Testis (tissue), 3 donors: ENCODE data around the gene PPP6R2. TPM values are rescaled to one million over a fixed set of nuclear protein-coding genes. Genes with fewer than 3 reads are reported as not detected.
A peak's percentile ranks its signal among the peaks of the same experiment; 100 is the strongest.

ENCODE experiments used
- DNase-seq: peaks from one replicate; pipeline ENCODE4 v3.0.0-alpha.2; 2019
- H3K27ac ChIP-seq, 2 donors: fragments of 200-600 bp; sonication (generic); one replicate each; pipeline ENCODE4 v1.5.1; 2019
- H3K27me3 ChIP-seq: fragments of 200-600 bp; sonication (generic); one replicate; pipeline ENCODE4 v1.5.1; 2019
- H3K36me3 ChIP-seq: fragments of 200-600 bp; sonication (generic); one replicate; pipeline ENCODE4 v1.5.1; 2017; ENCODE audit warnings: low read depth; ENCODE audit errors: missing control alignments
- H3K4me1 ChIP-seq: fragments of 200-600 bp; sonication (generic); one replicate; pipeline ENCODE4 v1.5.1; 2019
- H3K4me3 ChIP-seq, 2 donors: fragments of 200-600 bp; sonication (generic); one replicate each; pipeline ENCODE4 v1.5.1; 2017 to 2019
- H3K9me3 ChIP-seq: fragments of 200-600 bp; sonication (generic); one replicate; pipeline ENCODE4 v1.5.1; 2017
- POLR2A ChIP-seq: fragments of 450-650 bp; IDR thresholded peaks from one replicate; pipeline ENCODE4 v1.6.1; 2017; ENCODE audit warnings: antibody characterized with exemption, mild to moderate bottlenecking, moderate library complexity
- WGBS, 2 donors: methylation state at CpG; one replicate each; pipeline ENCODE4 v1.1.5; 2018; 5-methylcytosine and 5-hydroxymethylcytosine counted together
- intact Hi-C: fragments of 100-400 bp; cut with DNase I; formaldehyde crosslinking; loops from one replicate; pipeline ENCODE4 v1.15.1; 2023; ENCODE audit warnings: low total_unique reads
- polyA plus RNA-seq: library from polyadenylated mRNA; stranded (reverse); fragments of 350-450 nt; fragmentation: Illumina TruSeq; extraction: RNeasy Lipid Tissue Mini Kit (QIAGEN cat#74804); gene quantifications from one replicate; pipeline ENCODE4 v1.2.3, GENCODE V29; 2014; ENCODE audit warnings: low read depth, low replicate concordance; ENCODE audit not compliant: insufficient read depth
- total RNA-seq, 2 donors: library from RNA; depleted of rRNA; stranded (reverse); fragments of >200 nt; gene quantifications; one replicate each; pipeline ENCODE4 v1.2.3, GENCODE V29; 2016
- TF ChIP-seq, protein P1 (sequence below), 3 experiments: fragments of 450-650 bp in 2 of 3; fragments of 200-600 bp in 1 of 3; sonication (generic) in 1 of 3; IDR thresholded peaks; one replicate each; pipeline ENCODE4 v1.5.1; 2016 to 2019; ENCODE audit warnings: antibody characterized with exemption in 3 of 3, mild to moderate bottlenecking in 2 of 3, moderate library complexity in 1 of 3

The PPP6R2 gene
- total and polyA plus RNA-seq, 3 donors from 2014 or later = 123 to 142 (median 138) TPM

DNA sequence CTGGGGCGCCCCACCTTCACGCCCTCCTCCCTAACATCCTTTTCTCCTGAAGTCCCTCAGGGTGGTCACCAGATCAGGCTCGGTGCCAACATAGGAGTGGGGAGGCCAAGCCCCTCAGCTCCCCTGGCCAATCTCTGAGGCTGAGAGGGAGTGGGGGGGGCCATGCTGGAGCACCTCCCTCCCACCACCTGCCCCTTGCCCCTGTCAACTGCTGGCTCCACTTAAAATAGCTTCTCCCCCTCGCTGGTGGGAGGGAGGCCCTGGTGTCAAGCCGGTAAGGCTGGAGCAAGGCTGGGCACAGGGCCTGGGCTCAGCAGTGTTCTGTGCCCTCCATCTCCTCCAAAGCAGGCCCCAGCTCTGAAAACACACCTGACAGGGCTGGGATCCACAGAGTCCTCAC lies 40.6 kb upstream of the PPP6R2 start:
- H3K36me3 ChIP-seq = no peaks in the 10 kb centered on the region
- no peaks in the 10 kb centered on the region for H3K9me3 ChIP-seq
- 63 to 93% methylated on average over 3 to 5 of the region's 5 CpGs for WGBS, 2 donors
- intact Hi-C loops = no loop called here
- peaks cover 67% of the 10 kb centered on the region for H3K4me1 ChIP-seq
- H3K27ac ChIP-seq = peak overlapping the region; percentile 68 to 87
- H3K4me3 ChIP-seq = no peak overlapping the region
- TF ChIP-seq, protein P1, sequence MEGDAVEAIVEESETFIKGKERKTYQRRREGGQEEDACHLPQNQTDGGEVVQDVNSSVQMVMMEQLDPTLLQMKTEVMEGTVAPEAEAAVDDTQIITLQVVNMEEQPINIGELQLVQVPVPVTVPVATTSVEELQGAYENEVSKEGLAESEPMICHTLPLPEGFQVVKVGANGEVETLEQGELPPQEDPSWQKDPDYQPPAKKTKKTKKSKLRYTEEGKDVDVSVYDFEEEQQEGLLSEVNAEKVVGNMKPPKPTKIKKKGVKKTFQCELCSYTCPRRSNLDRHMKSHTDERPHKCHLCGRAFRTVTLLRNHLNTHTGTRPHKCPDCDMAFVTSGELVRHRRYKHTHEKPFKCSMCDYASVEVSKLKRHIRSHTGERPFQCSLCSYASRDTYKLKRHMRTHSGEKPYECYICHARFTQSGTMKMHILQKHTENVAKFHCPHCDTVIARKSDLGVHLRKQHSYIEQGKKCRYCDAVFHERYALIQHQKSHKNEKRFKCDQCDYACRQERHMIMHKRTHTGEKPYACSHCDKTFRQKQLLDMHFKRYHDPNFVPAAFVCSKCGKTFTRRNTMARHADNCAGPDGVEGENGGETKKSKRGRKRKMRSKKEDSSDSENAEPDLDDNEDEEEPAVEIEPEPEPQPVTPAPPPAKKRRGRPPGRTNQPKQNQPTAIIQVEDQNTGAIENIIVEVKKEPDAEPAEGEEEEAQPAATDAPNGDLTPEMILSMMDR (IDR thresholded peaks at IDR 0.05) = no peak
- no peak for TF ChIP-seq POLR2A
- no peaks in the 10 kb centered on the region for H3K27me3 ChIP-seq
- DNase-seq = no peak

DNA sequence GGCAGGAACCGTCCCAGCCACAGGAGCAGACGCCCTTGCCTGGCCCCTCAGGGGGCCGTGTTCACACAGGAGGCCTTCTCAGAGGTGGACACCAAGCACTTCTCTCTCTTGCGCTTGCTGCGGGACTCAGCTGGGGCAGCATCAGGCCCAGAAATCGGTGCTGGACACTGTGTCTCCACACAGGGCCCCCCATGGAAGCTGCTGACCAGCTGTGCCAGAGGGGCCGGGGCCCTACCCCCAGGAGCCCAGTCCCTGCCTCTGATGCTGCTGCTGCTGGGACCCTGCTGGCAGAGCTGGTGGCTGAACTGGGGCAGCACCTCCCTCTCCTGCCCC lies 39.6 kb upstream of the PPP6R2 start:
- 55% methylated on average over 5 of the region's 7 CpGs; no CpG with 5 or more reads in 1 of the 2 donors for WGBS, 2 donors
- H3K36me3 ChIP-seq = no peaks in the 10 kb centered on the region
- peaks cover 66% of the 10 kb centered on the region for H3K4me1 ChIP-seq
- no peak for TF ChIP-seq POLR2A
- TF ChIP-seq, protein P1 (IDR thresholded peaks at IDR 0.05) = no peak
- H3K27me3 ChIP-seq = no peaks in the 10 kb centered on the region
- no peaks in the 10 kb centered on the region for H3K9me3 ChIP-seq
- peak overlapping the region; percentile 68 to 87 for H3K27ac ChIP-seq
- intact Hi-C loops = no loop called here
- H3K4me3 ChIP-seq = no peak overlapping the region
- DNase-seq = no peak

DNA sequence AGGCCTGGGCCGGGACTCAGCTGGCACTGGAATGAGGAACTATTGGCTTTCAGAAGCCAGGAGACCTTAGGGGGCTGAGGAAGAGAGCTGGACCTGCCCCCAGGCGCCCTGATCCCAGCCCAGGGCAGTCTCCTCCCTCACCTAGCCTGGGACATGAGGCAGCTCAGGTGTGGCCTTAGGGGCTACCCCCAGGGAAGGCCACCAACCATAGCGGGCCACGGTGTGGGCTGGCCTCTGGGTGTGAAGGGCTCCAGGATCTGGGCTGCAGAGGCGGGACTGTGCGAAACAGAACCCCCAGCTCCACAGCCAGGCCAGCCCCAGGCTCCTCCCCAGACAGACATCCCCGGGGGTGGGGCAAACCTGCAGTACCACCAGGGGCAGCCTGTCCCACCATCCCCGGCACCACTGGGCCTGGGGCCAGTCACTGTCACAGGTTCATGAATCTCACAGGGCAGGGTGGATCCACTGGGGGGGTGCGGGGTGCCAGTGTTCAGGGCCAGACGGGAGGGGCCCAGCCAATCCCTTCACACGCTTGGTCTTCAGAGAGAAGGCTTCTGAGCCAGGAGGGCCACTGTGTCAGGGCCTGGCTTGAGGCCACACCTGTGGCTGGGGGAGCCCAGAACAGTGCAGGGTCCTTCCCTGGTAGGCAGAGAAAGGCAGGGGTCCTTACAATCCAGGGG lies 39.1 kb upstream of the PPP6R2 start:
- Histone ChIP-seq H3K27ac (peak overlapping the region; percentile 68 to 87), H3K27me3 (no peaks in the 10 kb centered on the region), H3K4me3 (no peak overlapping the region), H3K4me1 (peaks cover 66% of the 10 kb centered on the region), H3K9me3 (no peaks in the 10 kb centered on the region), H3K36me3 (no peaks in the 10 kb centered on the region)
- TF ChIP-seq, protein P1 (IDR thresholded peaks at IDR 0.05) = no peak
- TF ChIP-seq POLR2A = no peak
- DNase-seq = no peak
- intact Hi-C loops = no loop called here
- 60 to 73% methylated on average over 2 to 11 of the region's 11 CpGs for WGBS, 2 donors

GRCh38 chr22:50304528-50305392 lies 38.4 kb upstream of the PPP6R2 start:
- H3K4me3 ChIP-seq = peak overlapping the region in 1 of 2 donors; percentile 89
- intact Hi-C loops = no loop called here
- no peaks in the 10 kb centered on the region for H3K27me3 ChIP-seq
- H3K27ac ChIP-seq = peak overlapping the region; percentile 68 to 87
- no peaks in the 10 kb centered on the region for H3K36me3 ChIP-seq
- no peak for DNase-seq
- H3K9me3 ChIP-seq = no peaks in the 10 kb centered on the region
- TF ChIP-seq, protein P1 (IDR thresholded peaks at IDR 0.05) = no peak
- no peak for TF ChIP-seq POLR2A
- WGBS, 2 donors = 48 to 52% methylated on average over 7 to 22 of the region's 22 CpGs
- H3K4me1 ChIP-seq = peaks cover 72% of the 10 kb centered on the region
